PFSK-1 (cell line): Measurements from ENCODE around the gene NGFR.

ENCODE experiments used
- POLR2AphosphoS5 ChIP-seq: IDR thresholded peaks from 2 replicates; pipeline ENCODE4 v1.6.1; 2012; ENCODE audit warnings: low read depth, mild to moderate bottlenecking, control low read depth, low read length, moderate library complexity
- REST ChIP-seq, 2 experiments: IDR thresholded peaks; 2 replicates each; pipeline versions ENCODE4 v1.6.1 to v1.8.0; 2011 to 2012; ENCODE audit warnings: low read depth in 2 of 2, low read length in 2 of 2, control low read depth in 1 of 2, inconsistent platforms in 1 of 2, mild to moderate bottlenecking in 1 of 2, moderate library complexity in 1 of 2; ENCODE audit not compliant: insufficient read depth in 1 of 2
- SIN3A ChIP-seq: IDR thresholded peaks from 2 replicates; pipeline ENCODE4 v1.6.1; 2012; ENCODE audit warnings: mild to moderate bottlenecking, low read length, moderate library complexity, borderline replicate concordance; ENCODE audit not compliant: insufficient read depth
- TAF1 ChIP-seq: IDR thresholded peaks from 2 replicates; pipeline ENCODE4 v1.6.1; 2012; ENCODE audit warnings: low read length, control low read depth, borderline replicate concordance; ENCODE audit not compliant: insufficient read depth

GRCh38 chr17:49508061-49508865, 13.2 kb downstream of the NGFR start:
- TF ChIP-seq POLR2AphosphoS5 (no peak), REST (IDR thresholded peaks at IDR 0.05; ENCODE audit: insufficient read depth in 1 of 2, low read depth in 2 of 2, low read length in 2 of 2) (no peak), SIN3A (no peak), TAF1 (no peak)
